Stimulated activated CD8-positive, alpha-beta memory T cell treated with anti-CD3 and anti-CD28 coated beads, Interleukin-15, amount 100 ng/mL, for 1 hour (primary cell): ENCODE results near the gene TEF.
"Not testable (repeated sequence)": the region's sequence is repeated elsewhere in the genome, so short reads cannot be mapped to it uniquely, and the experiment has no call there.

ENCODE experiments used
- DNase-seq: peaks from one replicate; pipeline ENCODE4 v3.0.0-alpha.2; 2020; ENCODE audit warnings: low read depth

The TEF gene

GRCh38 chr22:41429232-41429950, 47.6 kb downstream of the TEF start:
- DNase-seq, result no peak

DNA sequence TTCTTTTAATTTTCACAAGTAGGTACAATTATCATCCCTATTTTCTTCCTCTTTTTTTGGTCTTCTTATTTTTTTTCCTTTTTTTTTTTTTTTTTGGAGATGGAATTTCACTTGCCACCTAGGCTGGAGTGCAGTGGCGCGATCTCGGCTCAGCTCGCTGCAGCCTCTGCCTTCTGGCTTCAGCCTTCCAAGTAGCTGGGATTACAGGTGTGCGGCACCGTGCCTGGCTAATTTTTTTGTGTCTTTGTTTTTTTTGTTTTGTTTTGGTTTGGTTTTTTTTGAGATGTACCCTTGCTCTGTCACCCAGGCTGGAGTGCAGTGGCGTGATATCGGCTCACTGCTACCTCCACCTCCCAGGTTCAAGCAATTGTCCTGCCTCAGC, 48.2 kb downstream of the TEF start:
- DNase-seq, result no peak

DNA sequence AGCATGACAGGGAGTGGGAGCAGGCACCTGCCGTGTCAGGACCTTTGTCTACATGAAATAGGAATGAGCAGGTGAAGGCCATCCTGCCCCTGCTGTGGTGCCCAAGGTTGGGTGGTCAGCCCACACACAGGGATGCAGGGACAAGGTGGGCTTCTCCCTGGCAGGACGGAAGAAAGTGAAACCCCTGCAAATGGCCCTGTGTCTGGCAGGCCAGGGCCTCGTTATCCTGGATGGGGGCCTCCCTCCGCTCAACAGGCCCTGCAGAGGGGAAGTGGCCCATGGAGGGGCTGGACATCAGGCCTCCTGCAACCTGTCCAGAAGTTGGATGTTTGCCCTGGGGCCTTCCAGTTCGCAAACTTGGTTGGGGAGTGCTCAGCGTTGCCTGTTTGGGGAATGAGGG, 49.9 kb downstream of the TEF start:
- no peak for DNase-seq

DNA sequence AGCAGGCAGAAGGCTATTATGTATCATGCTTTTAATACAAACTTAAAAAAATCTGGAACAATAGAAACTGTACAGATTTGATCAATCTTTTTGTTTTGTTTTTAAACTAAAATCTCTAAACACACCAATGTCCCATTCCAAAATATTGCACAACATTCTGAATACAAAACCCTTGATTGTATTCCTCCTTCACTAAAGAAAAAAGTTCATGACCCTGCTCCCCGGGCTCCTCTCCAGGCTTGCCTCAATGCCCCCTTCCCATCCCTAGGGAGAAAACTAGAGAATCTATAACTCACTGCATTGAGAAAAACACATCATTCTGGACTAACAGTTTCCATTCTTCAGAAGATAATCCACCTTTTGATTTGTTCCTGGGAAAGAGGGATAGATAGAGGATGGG, 51.7 kb downstream of the TEF start:
- not testable (repeated sequence) for DNase-seq

- DNase-seq, result not testable (repeated sequence)
Measured at GRCh38 chr22:41434361-41435003, 52.7 kb downstream of the TEF start.

GRCh38 chr22:41435560-41435959, 53.8 kb downstream of the TEF start:
- DNase-seq, result no peak

GRCh38 chr22:41436322-41437113, 54.8 kb downstream of the TEF start:
- no peak for DNase-seq

- no peak for DNase-seq
Measured at GRCh38 chr22:41437198-41437597, 55.5 kb downstream of the TEF start.

DNA sequence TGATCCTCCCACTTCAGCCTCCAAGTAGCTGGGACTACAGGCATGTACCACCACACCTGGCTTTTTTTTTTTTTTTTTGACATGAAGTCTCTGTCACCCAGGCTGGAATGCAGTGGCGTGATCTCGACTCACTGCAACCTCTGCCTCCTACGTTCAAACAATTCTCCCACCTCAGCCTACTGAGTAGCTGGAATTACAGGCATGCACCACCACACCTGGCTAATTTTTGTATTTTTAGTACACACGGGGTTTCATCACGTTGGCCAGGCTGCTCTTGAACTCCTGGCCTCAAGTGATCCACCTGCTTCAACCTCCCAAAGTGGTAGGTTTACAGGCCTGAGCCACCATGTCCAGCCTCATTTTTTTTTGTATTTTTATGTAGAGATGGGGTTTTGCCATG, 58.8 kb downstream of the TEF start:
- DNase-seq, result not testable (repeated sequence)

GRCh38 chr22:41442240-41442792, 60.6 kb downstream of the TEF start:
- no peak for DNase-seq

- DNase-seq, result peak; percentile 59
Measured at GRCh38 chr22:41444360-41445128, 62.8 kb downstream of the TEF start.

DNA sequence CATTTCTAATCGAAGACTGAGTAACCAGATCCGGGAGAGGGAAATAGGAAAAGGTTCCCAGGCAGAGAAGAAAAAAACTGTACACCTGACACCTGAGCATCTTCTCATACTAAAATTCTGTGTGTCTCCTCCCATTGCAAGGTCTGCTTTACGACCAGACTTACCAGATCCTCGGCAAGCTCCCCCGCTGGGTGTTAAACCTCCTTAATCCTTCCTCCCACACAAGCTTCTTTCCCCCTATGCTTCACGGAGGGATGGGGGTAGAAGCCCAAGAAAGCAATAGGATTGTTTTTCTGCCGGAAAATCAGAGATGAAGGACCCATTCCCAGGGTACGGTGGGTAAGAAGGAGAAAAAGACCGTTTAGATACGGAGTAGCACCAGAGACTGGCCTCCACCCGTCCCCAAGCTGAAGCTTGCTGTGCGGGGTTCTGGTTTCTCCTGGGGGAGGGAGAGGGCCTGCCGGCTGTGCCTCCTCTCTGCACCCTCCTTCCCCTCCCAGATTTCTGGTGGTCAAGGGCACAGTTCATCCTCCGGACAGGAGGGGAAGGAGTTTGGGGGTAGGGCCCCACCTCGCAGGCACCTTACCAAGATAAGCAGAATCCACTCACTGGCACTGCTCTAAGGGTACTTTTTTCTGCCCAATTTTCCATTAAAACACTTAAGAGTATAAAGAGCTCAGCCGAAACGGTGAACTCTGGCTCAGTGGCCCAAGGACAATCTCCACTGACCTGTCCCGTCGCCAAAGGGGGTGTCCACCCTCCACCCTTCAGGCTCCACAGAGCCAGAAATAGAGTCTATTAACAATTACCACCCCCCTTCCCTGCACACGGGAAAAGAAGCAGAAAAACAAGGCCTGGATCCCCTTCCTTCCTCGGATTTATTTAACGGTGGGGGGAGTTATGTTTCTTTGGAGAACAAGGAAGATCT, 63.7 kb downstream of the TEF start:
- DNase-seq, result no peak

GRCh38 chr22:41446057-41446501, 64.3 kb downstream of the TEF start:
- DNase-seq, result no peak

DNA sequence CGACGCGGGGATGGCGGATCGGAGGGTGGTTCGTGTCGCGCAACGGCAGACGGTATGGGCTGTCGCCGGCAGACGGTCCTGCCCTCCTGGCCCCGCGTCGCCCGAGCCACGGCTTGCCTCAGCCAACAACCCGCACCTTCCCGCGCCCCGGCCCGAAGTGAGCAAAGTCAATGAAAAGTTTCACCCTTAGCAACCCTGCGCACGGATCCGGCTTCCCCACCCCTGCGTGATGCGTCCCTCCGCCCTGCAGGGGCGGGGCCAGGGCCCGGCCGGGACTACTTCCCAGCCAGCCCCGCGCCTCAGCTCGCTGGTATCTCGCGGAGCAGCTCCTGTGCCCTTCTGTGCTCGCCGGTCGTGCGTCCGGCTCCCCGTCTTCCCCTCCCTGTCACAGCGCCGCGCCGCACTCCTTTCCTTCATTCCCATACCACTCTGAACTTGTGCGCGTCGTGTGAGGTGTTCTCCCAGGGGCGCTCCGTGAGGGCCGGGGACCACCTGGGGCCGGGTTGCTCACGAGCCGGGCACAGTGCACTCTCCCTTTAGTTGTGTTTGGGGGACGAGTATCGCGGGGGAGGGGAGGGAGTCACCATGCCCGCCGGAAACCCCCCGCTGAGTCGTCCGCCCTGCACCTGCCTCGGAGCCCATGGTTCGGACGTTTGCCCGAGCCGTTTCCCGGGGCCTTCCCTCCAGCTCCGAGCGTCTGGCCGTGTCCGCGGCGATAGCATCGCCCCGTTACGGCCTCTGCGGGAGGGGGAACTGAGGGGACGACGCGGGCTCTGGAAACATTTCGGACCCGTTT, 65.1 kb downstream of the TEF start, which contains the start of gene TOB2:
TSS of gene TOB2 (minus strand) at position 163 of the 796 bp plus-strand sequence. CDS start 9,456 bp downstream, outside the sequence.
- peak; percentile 90 for DNase-seq

- peak; percentile 31 for DNase-seq
Measured at GRCh38 chr22:41447435-41448188, 65.9 kb downstream of the TEF start.

- peak; percentile 79 for DNase-seq
Measured at GRCh38 chr22:41448189-41448808, 66.6 kb downstream of the TEF start.
